Testis (tissue), 2 donors: ENCODE data around the gene ABCC3.

Experiments used
- POLR2A ChIP-seq: fragments of 450-650 bp; IDR thresholded peaks from one replicate; pipeline ENCODE4 v1.6.1; 2017; ENCODE audit warnings: antibody characterized with exemption, mild to moderate bottlenecking, moderate library complexity
- TF ChIP-seq, protein P1 (sequence below), 3 experiments: fragments of 450-650 bp in 2 of 3; fragments of 200-600 bp in 1 of 3; sonication (generic) in 1 of 3; IDR thresholded peaks; one replicate each; pipeline ENCODE4 v1.5.1; 2016 to 2019; ENCODE audit warnings: antibody characterized with exemption in 3 of 3, mild to moderate bottlenecking in 2 of 3, moderate library complexity in 1 of 3

GRCh38 chr17:50699410-50699809, 64.7 kb downstream of the ABCC3 start:
- TF ChIP-seq POLR2A: no peak
- TF ChIP-seq, protein P1, sequence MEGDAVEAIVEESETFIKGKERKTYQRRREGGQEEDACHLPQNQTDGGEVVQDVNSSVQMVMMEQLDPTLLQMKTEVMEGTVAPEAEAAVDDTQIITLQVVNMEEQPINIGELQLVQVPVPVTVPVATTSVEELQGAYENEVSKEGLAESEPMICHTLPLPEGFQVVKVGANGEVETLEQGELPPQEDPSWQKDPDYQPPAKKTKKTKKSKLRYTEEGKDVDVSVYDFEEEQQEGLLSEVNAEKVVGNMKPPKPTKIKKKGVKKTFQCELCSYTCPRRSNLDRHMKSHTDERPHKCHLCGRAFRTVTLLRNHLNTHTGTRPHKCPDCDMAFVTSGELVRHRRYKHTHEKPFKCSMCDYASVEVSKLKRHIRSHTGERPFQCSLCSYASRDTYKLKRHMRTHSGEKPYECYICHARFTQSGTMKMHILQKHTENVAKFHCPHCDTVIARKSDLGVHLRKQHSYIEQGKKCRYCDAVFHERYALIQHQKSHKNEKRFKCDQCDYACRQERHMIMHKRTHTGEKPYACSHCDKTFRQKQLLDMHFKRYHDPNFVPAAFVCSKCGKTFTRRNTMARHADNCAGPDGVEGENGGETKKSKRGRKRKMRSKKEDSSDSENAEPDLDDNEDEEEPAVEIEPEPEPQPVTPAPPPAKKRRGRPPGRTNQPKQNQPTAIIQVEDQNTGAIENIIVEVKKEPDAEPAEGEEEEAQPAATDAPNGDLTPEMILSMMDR (IDR thresholded peaks at IDR 0.05): no peak
